Left forelimb (tissue), 1 donor: Measurements from ENCODE around the gene ITPR2.

Experiments used
- DNase-seq: peaks from one replicate; pipeline ENCODE4 v3.0.0-alpha.2; 2018; ENCODE audit warnings: low spot score

Gene ITPR2

DNA sequence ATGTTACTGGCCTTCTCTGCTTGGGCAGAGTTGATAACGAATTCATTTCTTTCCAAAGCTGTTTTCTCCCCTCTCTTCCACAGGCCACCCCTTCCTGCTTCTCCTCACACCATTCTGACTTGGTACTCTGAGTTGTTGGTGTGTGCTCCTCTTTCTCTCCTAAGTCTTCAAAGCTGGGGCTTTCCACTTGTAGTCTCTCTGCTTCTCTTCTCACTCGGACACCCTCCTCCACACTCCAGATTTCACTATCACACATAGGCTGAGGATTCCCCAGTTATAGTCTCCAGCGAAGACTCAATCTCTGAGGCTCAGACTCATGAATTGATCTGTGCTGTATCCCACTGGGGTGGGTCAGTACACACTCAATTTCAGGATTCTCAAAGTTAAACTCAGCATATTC is 436.6 kb downstream of the ITPR2 start:
- DNase-seq, result no peak

DNA sequence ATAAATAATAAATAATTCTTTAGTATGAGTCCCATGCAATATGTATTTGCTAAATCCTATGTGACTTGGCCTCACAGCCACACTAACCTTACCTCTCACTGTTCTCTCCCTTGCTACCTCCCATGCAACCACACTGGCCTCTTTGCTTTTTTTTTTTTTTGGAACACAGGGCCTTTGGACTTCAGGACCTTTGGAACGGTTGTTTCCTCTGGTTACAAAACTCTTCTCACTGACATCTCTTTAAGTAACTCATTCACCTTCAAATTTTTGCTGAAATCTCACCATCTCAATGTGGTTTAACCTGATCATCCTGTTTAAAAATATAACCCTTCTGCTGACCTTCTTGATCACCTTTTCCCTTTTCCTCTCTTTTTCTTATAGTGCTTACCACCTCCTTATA is 443.7 kb downstream of the ITPR2 start:
- DNase-seq, result no peak

DNA sequence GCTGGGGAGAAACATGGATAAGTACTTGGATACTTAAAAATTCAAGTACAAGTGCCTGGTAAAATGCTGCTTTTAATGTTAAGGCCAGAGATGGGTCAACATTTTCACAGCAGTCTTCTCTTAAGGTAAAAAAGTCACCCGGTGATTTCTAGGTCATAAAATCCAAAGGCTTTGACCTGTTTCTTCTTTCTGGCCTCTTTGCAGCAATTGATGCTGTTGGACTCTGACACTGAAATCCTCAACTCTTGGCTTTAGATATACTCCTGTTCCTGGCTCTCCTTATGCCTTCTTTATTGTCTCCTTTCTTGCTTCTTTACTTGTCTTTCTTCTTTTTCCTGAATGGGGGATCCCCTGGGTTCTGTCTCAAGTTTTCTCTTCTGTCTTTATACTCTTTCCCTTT is 448.5 kb downstream of the ITPR2 start:
- DNase-seq, result no peak

DNA sequence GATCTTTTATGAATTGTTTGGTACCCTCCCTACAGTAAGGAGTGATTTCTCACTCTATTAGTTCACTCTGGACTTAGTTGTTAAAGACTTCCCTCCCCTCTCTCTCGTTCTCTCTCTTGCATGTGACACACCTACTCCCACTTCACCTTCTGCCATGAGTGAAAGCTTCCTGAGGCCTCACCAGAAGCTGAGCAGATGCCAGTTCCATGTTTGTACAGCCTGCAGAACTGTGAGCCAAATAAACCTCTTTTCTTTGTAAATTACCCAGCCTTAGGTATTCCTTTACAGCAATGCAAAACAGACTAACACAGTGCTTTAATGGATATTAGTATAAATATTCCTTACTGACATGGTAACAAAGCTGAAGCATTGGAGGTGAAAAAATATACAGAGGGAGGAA is 450.0 kb downstream of the ITPR2 start:
- no peak for DNase-seq

DNA sequence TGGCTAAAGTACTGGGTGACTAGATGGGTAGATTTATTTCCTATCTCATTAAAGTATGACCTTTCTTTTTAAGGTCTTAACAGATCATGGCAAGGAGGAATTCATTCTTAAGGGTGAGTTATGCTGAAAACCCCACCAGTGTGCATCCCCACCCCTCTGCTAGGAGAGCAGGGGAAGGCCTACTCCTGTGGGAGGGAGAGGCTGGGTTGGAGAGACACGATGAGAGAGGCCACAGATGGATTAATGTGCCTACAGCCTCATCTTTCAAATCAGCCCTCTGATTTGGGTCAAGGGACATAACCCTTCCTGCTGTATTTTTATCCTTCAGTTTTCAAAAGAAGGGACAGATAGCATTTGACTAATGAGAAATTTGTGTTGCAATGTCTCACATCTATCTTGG is 452.1 kb downstream of the ITPR2 start:
- no peak for DNase-seq

DNA sequence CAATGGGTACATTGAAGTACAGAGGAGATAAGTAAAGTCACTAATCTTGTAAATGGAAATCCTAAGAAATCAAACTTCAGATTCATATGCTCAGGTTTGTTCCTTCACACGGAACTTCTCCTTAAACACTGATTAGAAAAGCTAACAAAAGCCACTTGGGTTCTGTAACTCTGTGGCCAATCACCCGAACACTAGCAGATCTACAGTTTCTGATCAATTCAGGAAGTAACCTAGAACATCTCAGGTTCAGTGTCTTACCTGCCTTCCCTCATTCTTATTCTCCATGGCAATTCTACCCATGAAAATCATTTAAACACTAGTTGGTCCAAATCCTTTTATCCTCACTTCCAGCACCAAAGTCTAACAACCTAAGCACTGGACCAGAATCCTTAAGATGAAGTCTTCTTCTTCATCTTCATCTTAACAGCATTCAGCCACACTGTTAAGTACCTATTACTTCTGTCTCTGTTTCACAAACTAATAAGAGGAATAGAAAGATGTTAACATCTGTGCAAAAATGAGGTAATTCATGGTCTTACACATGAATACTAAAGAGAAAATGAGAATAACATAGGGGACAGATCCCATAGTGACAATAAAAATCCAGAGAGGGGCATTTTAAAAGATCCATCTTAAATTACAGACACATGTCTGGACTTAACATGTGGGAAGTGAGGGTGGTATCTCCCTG is 453.1 kb downstream of the ITPR2 start:
- DNase-seq, result no peak

DNA sequence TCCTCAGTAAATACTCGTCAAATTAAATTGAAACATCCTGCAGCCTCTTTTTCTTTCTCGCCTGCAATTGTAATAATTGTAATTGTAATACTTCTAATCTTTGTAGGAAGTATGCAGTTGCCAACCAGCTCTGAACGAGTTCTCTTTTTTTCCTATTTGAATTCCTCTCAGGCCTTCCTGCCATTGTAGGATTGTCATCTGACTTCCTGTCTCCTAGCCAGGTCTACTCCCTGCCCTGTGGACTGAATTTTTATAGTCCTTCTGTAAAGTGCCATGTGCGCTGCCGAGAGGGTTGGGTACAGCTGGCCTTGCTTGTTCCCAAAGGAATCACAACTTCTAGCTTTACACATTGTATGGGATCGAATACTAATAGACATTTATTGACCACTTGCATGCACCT is 454.3 kb downstream of the ITPR2 start:
- DNase-seq, result no peak

DNA sequence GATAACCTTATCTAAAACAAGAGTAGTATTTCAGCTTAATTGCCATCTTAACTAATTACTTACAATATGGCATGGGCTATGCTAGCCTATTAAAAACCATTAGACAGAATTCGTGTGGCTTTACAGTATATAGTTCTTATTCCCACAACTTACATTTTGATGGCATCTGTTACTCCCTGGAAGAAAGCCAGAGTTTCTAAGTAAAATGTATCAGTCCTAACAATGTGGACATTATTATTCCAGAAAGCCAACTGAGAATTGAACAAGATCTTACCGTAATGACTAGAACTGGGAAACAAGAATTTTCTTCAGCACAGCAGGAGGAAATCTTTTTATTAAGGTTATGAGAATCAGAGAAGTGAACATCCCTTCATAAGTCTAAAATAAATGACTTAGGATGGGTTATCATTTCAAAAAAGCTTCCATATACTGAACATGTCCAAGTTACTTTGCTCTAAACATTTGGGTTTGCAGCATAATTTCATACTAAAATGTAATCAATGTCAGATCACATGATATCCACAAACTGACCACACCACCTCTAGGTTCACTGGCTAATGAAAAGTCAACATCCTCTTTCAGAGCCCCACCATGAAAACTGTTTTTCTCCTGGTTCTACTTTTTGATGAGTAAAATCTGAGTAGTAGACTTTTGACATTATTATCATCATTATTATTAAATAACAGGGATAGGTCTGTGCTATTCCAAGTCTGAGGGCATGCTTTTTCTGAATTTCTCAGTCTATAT is 457.9 kb downstream of the ITPR2 start:
- DNase-seq, result no peak

DNA sequence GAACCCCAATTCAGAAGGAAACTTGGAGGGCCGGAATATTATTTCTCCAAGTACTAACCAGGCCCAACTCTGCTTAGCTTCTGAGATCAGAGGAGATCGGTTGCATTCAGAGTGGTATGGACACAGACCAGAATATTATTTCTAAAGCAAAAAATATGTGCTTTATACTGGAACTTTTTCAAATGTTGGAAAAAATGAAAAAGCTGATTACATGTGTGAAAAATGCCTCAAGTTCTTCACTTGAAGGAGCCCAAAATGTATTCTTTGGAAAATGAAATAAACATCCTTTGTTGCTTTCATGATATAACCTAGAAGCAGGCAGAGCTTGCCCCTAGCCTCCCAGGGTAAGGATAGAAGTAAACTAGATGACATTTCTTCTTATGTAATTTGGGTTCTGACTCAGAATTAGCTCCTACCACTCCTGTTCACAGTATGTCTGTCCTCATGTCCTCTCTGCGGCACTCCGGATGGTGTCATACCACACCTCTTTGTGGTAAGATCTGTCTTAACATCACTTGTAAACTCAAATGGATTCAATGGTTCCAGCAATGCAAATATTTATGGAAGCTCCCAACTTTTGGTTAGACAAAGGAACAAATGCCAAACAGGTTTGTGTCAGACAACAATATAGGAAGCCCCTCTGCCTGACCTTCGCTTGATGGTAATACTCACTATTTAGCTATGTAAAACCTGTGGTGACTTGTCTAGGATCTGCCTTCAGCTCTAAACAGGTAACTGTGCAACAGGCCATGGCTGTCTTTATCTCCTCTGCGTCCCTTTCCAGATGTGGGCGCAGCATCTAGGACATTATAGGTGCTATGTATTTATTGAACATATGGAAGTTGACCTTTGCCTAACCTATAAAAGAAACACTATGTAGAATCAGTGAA is 459.1 kb downstream of the ITPR2 start:
- no peak for DNase-seq

DNA sequence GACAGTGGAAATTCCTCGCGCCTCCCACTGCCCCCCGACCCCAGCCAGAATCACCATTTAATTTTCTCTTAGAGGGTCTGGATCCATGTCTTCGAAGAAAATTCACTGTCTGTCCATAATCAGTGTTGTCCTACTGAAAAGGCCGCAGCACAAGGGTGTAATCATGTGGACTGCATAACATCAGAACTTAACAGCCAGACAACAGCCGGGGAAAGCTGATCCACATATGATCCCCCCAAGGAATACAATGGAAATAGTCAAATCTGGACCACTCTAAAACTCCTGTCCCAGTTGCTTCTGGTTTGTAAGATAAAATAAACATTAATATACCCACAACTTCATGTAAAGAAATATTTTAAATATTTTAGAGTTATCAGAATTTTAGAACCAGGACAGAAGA is 460.1 kb downstream of the ITPR2 start:
- no peak for DNase-seq

DNA sequence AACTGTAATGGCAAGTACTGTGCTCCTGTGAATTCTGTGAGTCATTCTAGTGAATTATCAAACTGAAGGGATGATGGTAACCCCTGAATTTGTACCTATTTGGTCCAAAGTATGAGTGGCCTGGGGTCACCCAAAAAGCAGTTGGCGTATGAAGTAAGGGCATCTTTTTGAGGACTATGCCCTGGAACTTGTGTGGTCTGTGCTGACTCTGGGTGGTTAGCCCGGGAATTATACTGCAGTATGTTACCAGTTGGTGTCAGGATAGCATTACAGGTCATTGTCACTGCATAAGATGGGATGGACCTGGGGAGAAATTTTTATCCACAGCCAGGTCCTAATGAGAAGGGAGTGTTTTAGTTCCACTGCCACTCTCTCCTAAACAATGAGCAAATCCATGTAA is 462.9 kb downstream of the ITPR2 start:
- no peak for DNase-seq

DNA sequence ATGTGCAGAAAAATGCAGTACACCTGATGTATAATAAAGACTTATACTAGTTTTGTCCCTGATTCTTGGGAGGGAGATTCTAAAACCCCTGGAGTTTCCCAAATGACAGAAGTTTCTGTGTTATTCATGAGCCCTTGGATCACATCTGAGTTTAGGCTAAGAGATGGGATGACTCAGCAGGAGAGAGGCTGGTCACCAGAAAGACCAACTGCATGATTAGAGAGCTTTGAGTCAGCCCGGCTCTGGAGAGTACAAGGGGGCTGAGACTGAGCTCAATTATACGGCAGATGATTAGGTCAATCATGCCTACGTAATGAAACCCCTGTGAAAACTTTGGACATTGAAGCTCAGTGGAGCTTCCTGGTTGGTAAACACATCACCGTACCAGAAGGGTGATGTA is 463.4 kb downstream of the ITPR2 start:
- DNase-seq, result no peak

DNA sequence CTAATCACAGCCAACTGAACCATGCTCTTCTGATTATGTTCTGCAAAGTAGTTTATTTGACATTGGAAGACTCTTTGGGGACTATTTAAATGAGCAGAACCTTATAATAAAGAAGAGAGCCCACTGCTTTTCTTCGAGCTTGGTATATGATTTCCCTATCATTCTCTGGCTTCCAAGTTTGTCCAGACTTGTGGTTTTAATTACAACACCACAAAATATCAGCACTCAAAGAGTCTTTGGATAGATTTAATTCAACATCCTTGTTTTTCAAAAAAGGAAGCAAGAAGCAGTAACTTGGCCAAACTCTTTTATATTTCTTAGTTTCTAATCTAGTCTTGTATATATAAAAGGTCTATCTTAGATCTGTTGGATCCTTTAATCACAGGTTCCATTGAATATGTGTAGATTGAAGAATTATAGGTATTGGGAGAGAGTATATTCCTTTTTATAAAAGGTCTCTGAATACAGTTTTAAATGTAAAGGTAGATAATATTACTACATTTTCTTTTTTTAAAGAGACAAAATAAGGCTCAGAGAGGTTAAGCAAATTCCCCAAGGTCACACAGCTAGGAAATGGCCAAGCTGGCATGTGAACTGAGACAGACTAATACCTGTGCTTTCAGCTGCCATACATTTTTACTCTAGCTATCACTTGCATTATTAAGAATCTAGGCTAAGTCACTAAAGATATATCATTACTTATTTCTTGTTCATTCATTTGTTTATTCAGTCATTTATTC is 464.8 kb downstream of the ITPR2 start:
- no peak for DNase-seq

DNA sequence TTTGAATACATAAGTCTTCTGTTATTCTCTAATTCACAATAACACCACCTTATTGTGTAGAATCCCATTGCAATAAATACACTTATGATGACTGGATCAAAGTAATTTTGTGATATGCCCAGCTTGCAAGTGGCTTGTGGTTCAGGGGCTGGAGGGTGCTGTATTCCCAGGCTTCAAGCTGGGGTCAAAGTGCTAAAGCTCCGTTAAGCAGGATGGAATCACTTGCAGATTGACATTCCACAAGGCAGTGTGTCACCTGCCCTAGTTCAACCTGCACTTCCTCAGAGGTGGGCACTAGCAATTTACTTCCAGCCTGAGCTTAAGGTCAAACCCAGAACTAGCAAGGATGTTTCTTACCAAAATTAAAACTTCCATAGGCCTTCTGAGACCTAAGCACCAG is 471.0 kb downstream of the ITPR2 start:
- no peak for DNase-seq

DNA sequence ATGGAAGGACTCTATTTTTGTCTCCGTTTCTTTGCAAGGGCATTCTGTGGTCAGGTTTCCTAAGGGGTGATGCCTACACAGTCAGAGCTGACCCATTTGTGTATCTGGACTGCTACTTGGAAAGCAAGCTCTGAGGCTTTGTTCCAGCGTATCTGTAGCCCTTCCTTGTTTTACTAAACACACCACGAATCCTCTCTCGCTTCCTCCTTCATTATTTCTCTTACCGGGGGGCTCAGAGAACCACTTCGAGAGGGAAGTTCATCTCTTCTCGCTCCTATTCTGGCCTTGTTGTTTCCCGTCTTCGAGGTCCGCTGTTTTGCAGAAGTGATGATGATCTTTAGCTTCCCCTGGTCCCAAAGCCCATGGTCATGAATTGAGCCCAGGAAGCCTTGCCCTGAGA is 472.9 kb downstream of the ITPR2 start:
- DNase-seq, result no peak

DNA sequence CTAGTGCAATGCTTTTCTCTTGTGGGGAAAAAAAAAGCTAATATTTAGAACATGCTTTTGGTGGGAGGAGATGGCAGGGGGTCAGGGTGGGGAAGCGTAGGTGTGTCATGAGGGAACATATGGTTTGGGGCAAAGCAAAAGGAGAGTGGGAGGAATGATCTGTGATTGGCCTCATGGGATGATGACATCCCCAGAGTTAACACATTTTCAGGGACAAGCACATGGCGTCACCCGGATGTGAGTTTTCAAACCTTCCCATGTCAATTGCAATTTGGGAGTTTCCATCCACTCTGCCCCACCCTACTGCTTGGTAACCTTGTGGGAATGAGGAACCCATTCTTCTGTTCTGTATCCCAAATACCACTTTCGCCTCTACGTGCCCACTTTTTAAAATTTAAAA is 473.4 kb downstream of the ITPR2 start:
- DNase-seq, result no peak

DNA sequence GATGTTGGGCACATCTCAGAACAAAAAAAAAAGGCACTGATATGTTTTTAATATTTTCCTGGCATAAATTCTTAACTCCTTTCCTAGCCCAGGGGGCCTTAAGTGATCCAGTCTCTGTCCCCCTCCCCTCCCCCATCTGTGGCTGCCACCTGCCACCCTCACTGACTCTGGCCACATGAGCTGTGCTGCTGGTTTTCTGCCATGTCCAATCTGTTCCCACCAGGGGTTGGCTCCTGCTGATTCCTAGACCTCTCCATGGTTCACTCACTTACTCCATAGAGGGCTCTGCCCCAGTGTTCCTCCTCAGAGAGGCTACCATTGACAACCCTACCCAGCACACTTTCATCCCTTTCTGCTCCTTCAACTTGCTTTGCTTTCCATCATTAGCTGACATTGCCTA is 474.3 kb downstream of the ITPR2 start:
- no peak for DNase-seq

DNA sequence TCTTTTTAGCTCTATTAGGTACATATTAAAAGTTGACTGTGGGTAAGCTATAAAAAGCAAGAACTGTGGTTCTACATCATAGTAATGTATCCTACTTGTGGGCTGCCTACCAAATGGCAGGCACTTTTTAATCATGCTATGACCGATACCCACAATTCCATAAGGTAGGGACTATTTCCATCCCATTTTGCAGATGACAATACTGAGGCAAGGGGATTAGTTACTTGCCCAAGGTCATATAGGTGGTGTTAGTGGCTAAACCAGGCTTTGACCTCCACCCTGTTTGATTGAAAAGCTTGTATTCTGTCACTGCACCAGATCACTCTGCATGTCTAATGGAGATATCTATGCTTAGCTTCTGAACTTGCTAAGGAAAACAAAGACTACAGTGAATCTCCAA is 485.7 kb downstream of the ITPR2 start:
- DNase-seq, result no peak

DNA sequence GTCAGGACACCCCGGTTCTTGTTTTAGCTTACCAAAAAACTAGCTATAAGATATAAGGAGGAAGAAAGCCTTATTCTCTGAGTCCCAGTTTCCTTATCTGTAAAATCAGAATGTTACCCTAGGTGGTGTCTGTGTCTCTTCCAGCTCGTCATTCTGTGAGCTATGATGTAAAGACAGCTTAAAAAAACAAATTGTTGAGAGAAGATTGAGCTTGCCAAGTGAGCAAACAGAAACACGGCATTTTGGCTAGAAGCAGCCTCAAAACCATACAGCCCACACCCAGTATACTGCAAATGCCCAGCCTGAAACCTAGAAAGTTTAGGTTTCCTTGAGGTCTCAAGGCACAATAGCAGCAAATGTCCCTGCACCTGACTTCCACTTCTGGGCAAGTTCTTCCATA is 486.3 kb downstream of the ITPR2 start:
- no peak for DNase-seq

DNA sequence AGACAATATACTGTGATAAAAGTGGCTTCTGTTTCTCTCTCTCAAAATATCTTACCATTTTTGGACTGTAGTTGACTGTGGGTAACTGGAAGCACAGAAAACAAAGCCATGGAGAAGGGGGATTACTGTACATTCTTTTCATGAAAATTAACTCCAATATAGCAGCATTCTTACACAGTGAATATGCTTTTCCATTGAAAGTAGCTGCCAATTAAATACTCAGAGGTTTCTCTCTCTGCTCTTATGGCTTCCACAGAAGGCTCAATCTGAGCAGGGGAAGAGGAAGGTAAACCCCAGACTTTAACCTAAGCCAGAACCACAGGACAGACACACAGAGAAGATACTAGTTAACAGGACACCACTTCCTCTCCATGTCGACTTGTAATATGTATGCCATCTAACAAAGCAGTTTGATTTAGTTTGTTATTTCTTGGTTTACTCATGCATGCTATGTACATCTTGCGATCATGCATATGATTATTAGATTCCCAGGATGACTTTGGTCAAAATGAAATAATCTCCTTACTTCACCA is 487.5 kb downstream of the ITPR2 start:
- no peak for DNase-seq

DNA sequence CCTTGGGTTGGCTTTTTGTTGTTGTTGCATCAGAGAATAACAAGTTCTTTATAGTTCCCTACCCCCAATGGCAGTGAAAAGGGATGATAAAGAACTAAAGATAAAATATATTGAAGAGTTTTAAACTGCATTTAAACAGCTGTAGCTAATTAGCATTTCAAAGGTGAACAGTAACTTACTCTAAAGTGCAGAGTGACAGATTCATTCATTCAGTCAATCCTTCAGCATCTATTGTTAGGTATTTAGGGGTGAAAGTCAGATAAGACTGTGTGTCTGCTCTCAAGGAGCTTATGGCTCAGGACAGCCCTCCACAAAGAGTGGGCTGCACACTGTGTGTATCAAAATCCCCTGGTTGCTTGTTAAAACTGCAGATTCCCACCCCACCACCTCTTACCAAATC is 491.5 kb downstream of the ITPR2 start:
- DNase-seq, result no peak

DNA sequence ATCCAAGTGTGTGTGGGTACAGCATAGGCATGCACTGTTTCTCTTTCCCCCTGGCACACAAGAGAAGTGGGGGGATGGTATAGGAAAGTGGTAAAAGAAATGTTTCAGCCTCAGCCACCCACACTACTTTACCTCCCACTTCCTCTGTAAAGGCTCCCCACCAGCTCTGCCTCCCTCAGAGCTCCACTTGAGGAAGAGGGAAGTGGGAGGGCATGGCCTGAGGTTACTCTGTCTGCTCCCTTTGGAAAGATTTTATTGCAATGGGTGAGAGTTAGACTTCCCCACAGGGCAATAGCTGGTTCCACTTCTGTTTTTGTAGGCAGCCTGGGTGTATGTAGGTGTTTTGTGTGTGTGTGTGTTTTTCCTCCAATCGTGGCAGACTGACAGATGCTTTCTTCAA is 492.3 kb downstream of the ITPR2 start:
- DNase-seq, result no peak
